Measurements from ENCODE around the gene CHST11. TPM values are rescaled to one million over a fixed set of nuclear protein-coding genes. Genes with fewer than 3 reads are reported as not detected.

The CHST11 gene
- total and polyA plus RNA-seq, 2 donors from 2014 or later = 2.0 to 23.3 TPM

DNA sequence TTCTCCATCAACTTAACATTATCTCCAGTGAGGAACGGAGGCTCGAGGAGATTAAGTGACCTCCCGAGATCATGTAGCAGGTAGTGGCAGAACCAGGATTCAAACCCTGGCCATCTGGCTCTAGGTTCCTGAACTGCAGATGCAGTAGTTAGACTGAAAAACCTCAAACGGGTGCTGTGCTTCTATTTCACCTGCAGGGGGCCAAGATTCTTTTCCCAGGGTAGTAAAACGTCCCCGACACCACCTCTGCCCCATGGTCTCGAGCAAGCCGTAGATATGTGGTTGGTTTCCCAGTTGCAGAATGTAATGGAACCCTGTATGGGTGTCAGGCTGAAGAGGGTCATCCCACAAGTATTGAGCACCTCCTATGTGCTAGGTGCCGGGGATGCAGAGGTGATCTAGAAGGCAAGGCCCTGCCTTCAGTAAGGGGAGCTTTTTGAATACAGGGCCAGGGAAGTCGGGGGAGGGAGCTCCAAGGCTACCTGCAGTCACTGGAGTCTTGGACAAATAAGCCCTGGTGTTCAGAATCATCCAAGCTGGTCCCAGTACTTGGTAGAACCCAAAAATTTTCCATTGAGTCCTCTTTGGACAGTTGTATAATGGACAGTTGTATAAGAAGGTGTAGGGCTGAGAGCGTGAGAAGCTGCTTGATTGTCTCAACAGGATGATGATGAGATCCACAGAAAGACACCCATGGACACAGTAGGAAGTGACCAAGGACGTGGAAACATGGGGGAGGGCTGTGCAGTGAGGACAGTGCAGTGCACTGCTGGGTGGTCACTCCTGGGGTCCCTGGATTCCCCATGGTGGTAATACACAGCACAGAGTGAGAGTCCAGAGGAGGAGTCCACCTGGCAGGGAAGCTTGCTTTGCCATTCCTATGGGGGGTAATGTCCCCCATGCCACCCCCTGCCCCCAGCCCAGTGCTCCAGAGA, 197.2 kb downstream of the CHST11 start:
- DNase-seq (no peak), FAIRE-seq (no peak)
- H3K9me3 ChIP-seq (ENCODE audit: control insufficient read depth in 2 of 3, insufficient read depth in 1 of 3, low read length in 3 of 3) = no peaks in the 10 kb centered on the region
- H3K4me3 ChIP-seq (ENCODE audit: low read length in 3 of 3) = no peak overlapping the region
- H3K36me3 ChIP-seq (ENCODE audit: control insufficient read depth in 2 of 3, insufficient read depth in 3 of 3, low read length in 3 of 3) = no peaks in the 10 kb centered on the region
- no peak overlapping the region for H3K9ac ChIP-seq (ENCODE audit: low read length in 3 of 3)
- H3K27ac ChIP-seq (ENCODE audit: low read depth in 2 of 2, low read length in 2 of 2) = no peak overlapping the region
- H3K27me3 ChIP-seq (ENCODE audit: control insufficient read depth, insufficient read depth, low read length) = no peaks in the 10 kb centered on the region
- H3K4me1 ChIP-seq (ENCODE audit: control insufficient read depth in 2 of 3, insufficient read depth in 2 of 3, low read depth in 1 of 3, low read length in 3 of 3) = no peaks in the 10 kb centered on the region
- TF ChIP-seq, protein P1, sequence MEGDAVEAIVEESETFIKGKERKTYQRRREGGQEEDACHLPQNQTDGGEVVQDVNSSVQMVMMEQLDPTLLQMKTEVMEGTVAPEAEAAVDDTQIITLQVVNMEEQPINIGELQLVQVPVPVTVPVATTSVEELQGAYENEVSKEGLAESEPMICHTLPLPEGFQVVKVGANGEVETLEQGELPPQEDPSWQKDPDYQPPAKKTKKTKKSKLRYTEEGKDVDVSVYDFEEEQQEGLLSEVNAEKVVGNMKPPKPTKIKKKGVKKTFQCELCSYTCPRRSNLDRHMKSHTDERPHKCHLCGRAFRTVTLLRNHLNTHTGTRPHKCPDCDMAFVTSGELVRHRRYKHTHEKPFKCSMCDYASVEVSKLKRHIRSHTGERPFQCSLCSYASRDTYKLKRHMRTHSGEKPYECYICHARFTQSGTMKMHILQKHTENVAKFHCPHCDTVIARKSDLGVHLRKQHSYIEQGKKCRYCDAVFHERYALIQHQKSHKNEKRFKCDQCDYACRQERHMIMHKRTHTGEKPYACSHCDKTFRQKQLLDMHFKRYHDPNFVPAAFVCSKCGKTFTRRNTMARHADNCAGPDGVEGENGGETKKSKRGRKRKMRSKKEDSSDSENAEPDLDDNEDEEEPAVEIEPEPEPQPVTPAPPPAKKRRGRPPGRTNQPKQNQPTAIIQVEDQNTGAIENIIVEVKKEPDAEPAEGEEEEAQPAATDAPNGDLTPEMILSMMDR (IDR thresholded peaks at IDR 0.05; ENCODE audit: borderline replicate concordance, extremely low read depth, insufficient read depth) = no peak
- intact Hi-C loops (cut with DNase I) = no loop called here

DNA sequence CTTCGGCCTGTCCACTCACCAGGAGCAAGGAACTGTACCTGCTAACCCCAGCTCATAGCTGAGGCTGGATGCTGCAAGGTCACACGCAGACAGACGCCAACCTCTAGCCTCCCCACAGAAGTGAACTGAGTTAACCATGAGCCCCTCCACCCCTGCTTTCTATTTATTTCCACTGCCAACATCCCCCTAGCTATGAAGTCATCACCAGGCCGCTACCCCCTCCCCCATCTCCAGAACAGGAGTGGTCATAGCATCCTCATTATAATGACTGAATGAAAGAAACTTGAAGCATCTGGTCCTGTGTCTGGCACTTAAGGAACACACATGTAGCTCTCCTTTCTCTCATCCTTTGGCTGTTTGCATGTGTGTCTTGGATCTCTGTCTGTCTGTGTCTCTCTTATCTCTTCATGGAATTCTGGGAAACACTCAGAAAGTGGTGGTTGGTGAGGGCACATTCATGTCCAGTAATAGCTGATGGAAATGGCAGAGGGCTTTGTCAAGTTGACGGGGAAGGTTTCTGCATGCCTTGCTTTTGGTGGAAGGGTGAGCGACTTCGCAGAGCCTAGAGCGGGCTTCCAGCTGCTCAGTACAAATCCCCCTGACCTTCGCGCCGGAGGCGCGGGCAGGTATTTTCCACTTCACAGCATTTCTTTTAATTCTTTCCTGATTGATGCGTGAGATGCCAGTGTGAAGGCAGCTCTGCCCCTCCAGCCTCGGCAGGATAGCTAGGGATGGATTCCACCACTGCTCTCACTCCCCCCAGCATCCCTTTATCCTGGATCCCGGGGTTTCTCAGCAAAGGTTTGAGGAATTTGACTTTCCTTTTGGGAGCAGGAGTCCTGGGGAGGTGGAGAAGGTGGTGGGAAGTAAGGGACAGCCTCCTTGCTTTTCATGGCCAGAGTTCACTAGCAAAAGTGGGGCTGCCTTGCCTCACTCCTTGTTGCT, 198.2 kb downstream of the CHST11 start:
- H3K9ac ChIP-seq (ENCODE audit: low read length in 3 of 3) = no peak overlapping the region
- H3K36me3 ChIP-seq (ENCODE audit: control insufficient read depth in 2 of 3, insufficient read depth in 3 of 3, low read length in 3 of 3) = no peaks in the 10 kb centered on the region
- H3K27me3 ChIP-seq (ENCODE audit: control insufficient read depth, insufficient read depth, low read length) = no peaks in the 10 kb centered on the region
- no peaks in the 10 kb centered on the region for H3K4me1 ChIP-seq (ENCODE audit: control insufficient read depth in 2 of 3, insufficient read depth in 2 of 3, low read depth in 1 of 3, low read length in 3 of 3)
- no peaks in the 10 kb centered on the region for H3K9me3 ChIP-seq (ENCODE audit: control insufficient read depth in 2 of 3, insufficient read depth in 1 of 3, low read length in 3 of 3)
- no peak for FAIRE-seq
- no peak for DNase-seq
- no peak overlapping the region for H3K4me3 ChIP-seq (ENCODE audit: low read length in 3 of 3)
- TF ChIP-seq, protein P1 (IDR thresholded peaks at IDR 0.05; ENCODE audit: borderline replicate concordance, extremely low read depth, insufficient read depth) = no peak
- intact Hi-C loops (cut with DNase I) = no loop called here
- no peak overlapping the region for H3K27ac ChIP-seq (ENCODE audit: low read depth in 2 of 2, low read length in 2 of 2)

DNA sequence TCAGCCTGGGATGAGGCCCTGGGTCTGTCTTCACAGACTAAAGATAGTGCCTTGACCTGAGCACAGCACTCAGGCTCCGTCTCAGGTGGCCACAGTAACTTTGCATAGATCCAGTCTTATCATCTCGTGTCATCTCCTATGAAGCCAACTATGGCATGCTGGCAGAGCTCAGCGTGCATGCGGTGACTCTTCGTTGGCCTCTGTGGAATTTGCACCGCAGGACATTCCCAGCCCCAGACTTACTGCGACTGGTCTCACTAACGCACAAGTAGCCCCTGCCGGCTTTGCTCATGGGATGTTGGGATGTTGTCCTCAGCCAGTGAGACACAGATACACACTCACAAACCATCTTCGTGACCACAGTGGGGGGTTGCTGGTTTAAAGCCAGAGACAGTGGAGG, 199.6 kb downstream of the CHST11 start:
- Histone ChIP-seq H3K4me1 (ENCODE audit: control insufficient read depth in 2 of 3, insufficient read depth in 2 of 3, low read depth in 1 of 3, low read length in 3 of 3) (no peaks in the 10 kb centered on the region), H3K27ac (ENCODE audit: low read depth in 2 of 2, low read length in 2 of 2) (no peak overlapping the region), H3K27me3 (ENCODE audit: control insufficient read depth, insufficient read depth, low read length) (no peaks in the 10 kb centered on the region), H3K36me3 (ENCODE audit: control insufficient read depth in 2 of 3, insufficient read depth in 3 of 3, low read length in 3 of 3) (no peaks in the 10 kb centered on the region), H3K9ac (ENCODE audit: low read length in 3 of 3) (no peak overlapping the region), H3K4me3 (ENCODE audit: low read length in 3 of 3) (no peak overlapping the region), H3K9me3 (ENCODE audit: control insufficient read depth in 2 of 3, insufficient read depth in 1 of 3, low read length in 3 of 3) (no peaks in the 10 kb centered on the region)
- FAIRE-seq = no peak
- intact Hi-C loops (cut with DNase I) = no loop called here
- DNase-seq = no peak
- TF ChIP-seq, protein P1 (IDR thresholded peaks at IDR 0.05; ENCODE audit: borderline replicate concordance, extremely low read depth, insufficient read depth) = no peak
